Stimulated activated CD8-positive, alpha-beta memory T cell treated with anti-CD3 and anti-CD28 coated beads, Interleukin-15, amount 100 ng/mL, for 4 hours (primary cell): ENCODE measurements around the gene SPDYA.

ENCODE experiments used
- DNase-seq, 2 donors: peaks; one replicate each; pipeline ENCODE4 v3.0.0-alpha.2; 2020; ENCODE audit warnings: low read depth in 2 of 2

The SPDYA gene

GRCh38 chr2:28824870-28825269, 14.2 kb downstream of the SPDYA start:
- no peak for DNase-seq

GRCh38 chr2:28828382-28828781, 17.7 kb downstream of the SPDYA start:
- DNase-seq: no peak

- no peak for DNase-seq
These were observed 23.3 kb downstream of the SPDYA start for GRCh38 chr2:28833740-28834470.

GRCh38 chr2:28835781-28836180, 25.1 kb downstream of the SPDYA start:
- no peak for DNase-seq

- DNase-seq: no peak
These were observed 28.3 kb downstream of the SPDYA start for GRCh38 chr2:28838971-28839370.

- no peak for DNase-seq
These were observed 31.4 kb downstream of the SPDYA start for GRCh38 chr2:28842042-28842441.

- no peak for DNase-seq
These were observed 44.6 kb downstream of the SPDYA start for GRCh38 chr2:28855193-28855592.

GRCh38 chr2:28855977-28856376, 45.3 kb downstream of the SPDYA start:
- no peak for DNase-seq

GRCh38 chr2:28868611-28869010, 58.0 kb downstream of the SPDYA start:
- DNase-seq: no peak

GRCh38 chr2:28869494-28870145, 59.0 kb downstream of the SPDYA start:
- peak in 1 of 2 donors; percentile 6 for DNase-seq

- DNase-seq: peak; percentile 93 to 96
These were observed 59.7 kb downstream of the SPDYA start, which contains the start of gene TRMT61B for GRCh38 chr2:28870146-28870891. TSS of gene TRMT61B (minus strand) at chr2:28870309. CDS start at chr2:28870277, 32 bp downstream.

- DNase-seq: no peak
These were observed 61.0 kb downstream of the SPDYA start for GRCh38 chr2:28871620-28872019.

GRCh38 chr2:28880193-28880592, 69.6 kb downstream of the SPDYA start:
- no peak for DNase-seq

GRCh38 chr2:28893488-28893887, 82.9 kb downstream of the SPDYA start:
- no peak for DNase-seq

GRCh38 chr2:28894470-28895188, 84.0 kb downstream of the SPDYA start, which contains the start of gene WDR43:
TSS of gene WDR43 (plus strand) at chr2:28894667. CDS start at chr2:28894699, 32 bp downstream.
- peak; percentile 96 to 99 for DNase-seq

- DNase-seq: peak; percentile 27 to 31
These were observed 84.7 kb downstream of the SPDYA start for GRCh38 chr2:28895189-28895893.

GRCh38 chr2:28896906-28897305, 86.3 kb downstream of the SPDYA start:
- no peak for DNase-seq

GRCh38 chr2:28898048-28898447, 87.4 kb downstream of the SPDYA start:
- DNase-seq: no peak
